Fibroblast of pulmonary artery (primary cell): ENCODE data around the gene HPSE.
"Not testable (repeated sequence)": the region's sequence is repeated elsewhere in the genome, so short reads cannot be mapped to it uniquely, and the experiment has no call there.

ENCODE experiments used
- DNase-seq: peaks from one replicate; pipeline ENCODE4 v3.0.0-alpha.2; 2010; ENCODE audit warnings: low read depth
- H3K4me3 ChIP-seq: replicated peaks from 2 replicates; pipeline ENCODE4 v1.5.1; 2011; ENCODE audit warnings: low read depth, mild to moderate bottlenecking, control low read depth, low read length, moderate library complexity
- TF ChIP-seq, protein P1 (sequence below): IDR thresholded peaks from 2 replicates; pipeline ENCODE4 v1.5.1; 2011; ENCODE audit warnings: mild to moderate bottlenecking, control low read depth, low read length, inconsistent platforms; ENCODE audit errors: missing control alignments

HPSE gene

DNA sequence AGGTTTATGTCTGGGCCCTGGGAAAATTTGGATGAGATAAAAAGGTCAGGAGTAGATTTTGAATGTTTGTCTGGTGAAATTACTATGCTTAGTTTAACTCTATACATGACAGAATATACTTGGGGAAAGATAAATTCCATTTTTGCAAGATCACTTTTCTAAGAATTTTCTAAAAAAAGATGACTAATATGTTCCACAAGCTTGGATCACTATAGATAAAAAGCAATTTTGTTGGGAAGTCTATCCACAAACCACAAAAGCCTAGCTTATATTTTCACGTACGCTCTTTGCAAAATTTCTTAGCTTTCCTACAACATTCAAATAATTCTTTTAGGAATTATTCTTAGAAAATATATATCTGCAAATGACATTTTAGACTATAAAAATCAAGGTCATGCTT lies 29.5 kb downstream of the HPSE start:
- no peak overlapping the region for H3K4me3 ChIP-seq
- DNase-seq: no peak
- TF ChIP-seq, protein P1, sequence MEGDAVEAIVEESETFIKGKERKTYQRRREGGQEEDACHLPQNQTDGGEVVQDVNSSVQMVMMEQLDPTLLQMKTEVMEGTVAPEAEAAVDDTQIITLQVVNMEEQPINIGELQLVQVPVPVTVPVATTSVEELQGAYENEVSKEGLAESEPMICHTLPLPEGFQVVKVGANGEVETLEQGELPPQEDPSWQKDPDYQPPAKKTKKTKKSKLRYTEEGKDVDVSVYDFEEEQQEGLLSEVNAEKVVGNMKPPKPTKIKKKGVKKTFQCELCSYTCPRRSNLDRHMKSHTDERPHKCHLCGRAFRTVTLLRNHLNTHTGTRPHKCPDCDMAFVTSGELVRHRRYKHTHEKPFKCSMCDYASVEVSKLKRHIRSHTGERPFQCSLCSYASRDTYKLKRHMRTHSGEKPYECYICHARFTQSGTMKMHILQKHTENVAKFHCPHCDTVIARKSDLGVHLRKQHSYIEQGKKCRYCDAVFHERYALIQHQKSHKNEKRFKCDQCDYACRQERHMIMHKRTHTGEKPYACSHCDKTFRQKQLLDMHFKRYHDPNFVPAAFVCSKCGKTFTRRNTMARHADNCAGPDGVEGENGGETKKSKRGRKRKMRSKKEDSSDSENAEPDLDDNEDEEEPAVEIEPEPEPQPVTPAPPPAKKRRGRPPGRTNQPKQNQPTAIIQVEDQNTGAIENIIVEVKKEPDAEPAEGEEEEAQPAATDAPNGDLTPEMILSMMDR: no peak

- no peak for DNase-seq
- H3K4me3 ChIP-seq: no peak overlapping the region
- TF ChIP-seq, protein P1: no peak
These were observed 36.9 kb downstream of the HPSE start for GRCh38 chr4:83297548-83298260.

- TF ChIP-seq, protein P1: no peak
- DNase-seq: no peak
- no peak overlapping the region for H3K4me3 ChIP-seq
These were observed 41.2 kb downstream of the HPSE start for GRCh38 chr4:83293305-83294046.

DNA sequence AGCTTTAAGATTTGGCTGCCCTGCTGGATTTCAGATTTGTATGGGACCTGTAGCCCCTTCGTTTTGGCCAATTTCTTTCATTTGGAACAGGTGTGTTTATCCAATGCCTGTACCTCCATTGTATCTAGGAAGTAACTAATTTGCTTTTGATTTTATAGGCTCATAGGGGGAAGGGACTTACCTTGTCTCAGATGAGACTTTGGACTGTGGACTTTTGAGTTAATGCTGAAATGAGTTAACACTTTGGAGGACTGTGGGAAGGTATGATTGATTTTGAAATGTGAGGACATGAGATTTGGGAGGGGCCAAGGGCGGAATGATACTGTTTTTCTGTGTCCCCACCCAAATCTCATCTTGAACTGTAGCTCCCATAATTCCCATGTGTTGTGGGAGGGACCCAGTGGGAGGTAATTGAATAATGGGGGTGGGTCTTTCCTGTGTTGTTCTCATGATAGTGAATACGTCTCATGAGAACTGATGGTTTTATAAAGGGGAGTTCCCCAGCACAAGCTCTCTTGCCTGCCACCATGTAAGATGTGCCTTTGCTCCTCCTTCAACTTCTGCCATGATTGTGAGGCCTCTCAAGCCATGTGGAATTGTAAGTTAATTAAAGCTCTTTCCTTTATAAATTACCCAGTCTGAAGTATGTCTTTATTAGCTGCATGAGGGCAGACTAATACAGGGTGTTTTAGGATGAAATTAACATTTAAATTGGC lies 44.4 kb downstream of the HPSE start:
- not testable (repeated sequence) for DNase-seq, H3K4me3 ChIP-seq

DNA sequence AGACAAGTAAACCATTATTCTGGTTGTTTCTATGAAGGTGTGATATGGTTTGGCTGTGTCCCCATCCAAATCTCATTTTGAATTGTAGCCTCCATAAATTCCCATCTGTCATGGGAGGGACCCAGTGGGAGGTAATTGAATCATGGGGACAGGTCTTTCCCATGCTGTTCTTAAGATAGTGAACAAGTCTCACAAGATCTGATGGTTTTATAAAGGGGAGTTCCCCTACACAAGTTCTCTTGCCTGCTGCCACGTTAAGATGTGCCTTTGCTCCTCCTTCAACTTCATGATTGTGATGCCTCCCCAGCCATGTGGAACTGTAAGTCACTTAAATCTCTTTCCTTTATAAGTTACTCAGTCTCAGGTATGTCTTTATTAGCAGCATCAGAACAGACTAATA lies 46.3 kb downstream of the HPSE start:
- not testable (repeated sequence) for H3K4me3 ChIP-seq, DNase-seq

- peak overlapping the region; percentile 74 for H3K4me3 ChIP-seq
- DNase-seq: peak; percentile 73
- TF ChIP-seq, protein P1: no peak
These were observed 49.6 kb downstream of the HPSE start for GRCh38 chr4:83285055-83285407.

- peak within 1 kb of the TSS; percentile 74 for H3K4me3 ChIP-seq
- TF ChIP-seq, protein P1: peak; percentile 8
These were observed 50.2 kb downstream of the HPSE start, which contains the start of gene COQ2 for GRCh38 chr4:83284193-83285054. Gene COQ2 (minus strand): TSS chr4:83284798. CDS start chr4:83284764, 34 bp downstream.

More at GRCh38 chr4:83284193-83285054, 50.2 kb downstream of the HPSE start, which contains the start of gene COQ2:
- peak; percentile 97 for DNase-seq
